DOHH2 (cell line): ENCODE measurements around the gene CNNM3.

Experiments used
- CTCF ChIP-seq: fragments of 200-600 bp; sonication (generic); IDR thresholded peaks from one replicate; pipeline ENCODE4 v1.5.1; 2014; ENCODE audit warnings: antibody characterized with exemption, mild to moderate bottlenecking, low read depth, low read length; ENCODE audit not compliant: poor library complexity, severe bottlenecking
- EZH2phosphoT487 ChIP-seq: fragments of 200-600 bp; sonication (generic); IDR thresholded peaks from 2 replicates; pipeline ENCODE4 v1.6.1; 2017; ENCODE audit warnings: borderline replicate concordance, mild to moderate bottlenecking, antibody characterized with exemption, low read length, moderate library complexity, mixed read lengths

GRCh38 chr2:96806468-96807126, 9.5 kb upstream of the CNNM3 start:
- no peak for TF ChIP-seq CTCF
- TF ChIP-seq EZH2phosphoT487: no peak
